OCI-LY3 (cell line): ENCODE data around the gene PPP1R15B.

ENCODE experiments used
- H2AFZ ChIP-seq: fragments of 200-600, 300-600 bp; shearing (Covaris generic); 2 replicates; pipeline ENCODE4 v1.6.0; 2014; ENCODE audit warnings: antibody characterized with exemption, low read depth, low read length
- H3K27ac ChIP-seq: fragments of 200-600, 300-600 bp; sonication (generic); 2 replicates; pipeline ENCODE4 v1.5.1; 2014; ENCODE audit warnings: mild to moderate bottlenecking, low read length, moderate library complexity, mixed read lengths
- H3K27me3 ChIP-seq: fragments of 200-600, 300-600 bp; sonication (generic); 2 replicates; pipeline ENCODE4 v1.6.1; 2014; ENCODE audit warnings: low read depth, low read length, mixed read lengths
- H3K36me3 ChIP-seq: fragments of 200-600, 300-600 bp; sonication (generic); replicated peaks from 2 replicates; pipeline ENCODE3; 2014; ENCODE audit warnings: low read depth, low read length, mixed read lengths
- H3K4me1 ChIP-seq: fragments of 300-600, 200-600 bp; sonication (generic); 2 replicates; pipeline ENCODE4 v1.6.1; 2014; ENCODE audit warnings: low read length, mixed read lengths
- H3K4me2 ChIP-seq: fragments of 200-600, 300-600 bp; sonication (generic); 2 replicates; pipeline ENCODE4 v1.6.1; 2014; ENCODE audit warnings: low read length, mixed read lengths
- H3K4me3 ChIP-seq: fragments of 300-600, 200-600 bp; sonication (generic); 2 replicates; pipeline ENCODE4 v1.5.1; 2014; ENCODE audit warnings: antibody characterized with exemption, mild to moderate bottlenecking, low read length, moderate library complexity
- H3K79me2 ChIP-seq: fragments of 300-600, 200-600 bp; shearing (Covaris generic); 2 replicates; pipeline ENCODE4 v1.6.1; 2014; ENCODE audit warnings: mild to moderate bottlenecking, low read length, mixed read lengths
- H3K9ac ChIP-seq: fragments of 300-600, 200-600 bp; shearing (Covaris generic); 2 replicates; pipeline ENCODE4 v1.6.0; 2014; ENCODE audit warnings: mild to moderate bottlenecking, low read length, moderate library complexity
- H3K9me3 ChIP-seq: fragments of 200-600, 300-600 bp; shearing (Covaris generic); 2 replicates; pipeline ENCODE4 v1.6.1; 2014; ENCODE audit warnings: low read length, mixed read lengths; ENCODE audit not compliant: insufficient read depth
- H4K20me1 ChIP-seq: fragments of 200-600, 300-600 bp; sonication (generic); 2 replicates; pipeline ENCODE4 v1.6.1; 2016; ENCODE audit warnings: low read length, mixed read lengths; ENCODE audit not compliant: insufficient read depth
- EZH2phosphoT487 ChIP-seq: fragments of 200-600 bp; shearing (Covaris generic); IDR thresholded peaks from 2 replicates; pipeline ENCODE4 v1.6.1; 2018; ENCODE audit warnings: antibody characterized with exemption, mixed run types, low read depth
- TF ChIP-seq, protein P1 (sequence below): fragments of 200-600, 300-600 bp; sonication (generic); IDR thresholded peaks from 2 replicates; pipeline ENCODE4 v1.5.1; 2014; ENCODE audit warnings: antibody characterized with exemption, low read length, low read depth

PPP1R15B gene

GRCh38 chr1:204438628-204439027, 27.0 kb upstream of the PPP1R15B start:
- Histone ChIP-seq H3K4me2 (no peak overlapping the region), H3K27me3 (no peaks in the 10 kb centered on the region), H2AFZ (no peak overlapping the region), H3K27ac (no peak overlapping the region), H3K36me3 (peaks cover 42% of the 10 kb centered on the region), H4K20me1 (no peaks in the 10 kb centered on the region), H3K4me3 (no peak overlapping the region), H3K79me2 (no peaks in the 10 kb centered on the region), H3K9me3 (no peaks in the 10 kb centered on the region), H3K4me1 (no peaks in the 10 kb centered on the region), H3K9ac (no peak overlapping the region)
- TF ChIP-seq, protein P1, sequence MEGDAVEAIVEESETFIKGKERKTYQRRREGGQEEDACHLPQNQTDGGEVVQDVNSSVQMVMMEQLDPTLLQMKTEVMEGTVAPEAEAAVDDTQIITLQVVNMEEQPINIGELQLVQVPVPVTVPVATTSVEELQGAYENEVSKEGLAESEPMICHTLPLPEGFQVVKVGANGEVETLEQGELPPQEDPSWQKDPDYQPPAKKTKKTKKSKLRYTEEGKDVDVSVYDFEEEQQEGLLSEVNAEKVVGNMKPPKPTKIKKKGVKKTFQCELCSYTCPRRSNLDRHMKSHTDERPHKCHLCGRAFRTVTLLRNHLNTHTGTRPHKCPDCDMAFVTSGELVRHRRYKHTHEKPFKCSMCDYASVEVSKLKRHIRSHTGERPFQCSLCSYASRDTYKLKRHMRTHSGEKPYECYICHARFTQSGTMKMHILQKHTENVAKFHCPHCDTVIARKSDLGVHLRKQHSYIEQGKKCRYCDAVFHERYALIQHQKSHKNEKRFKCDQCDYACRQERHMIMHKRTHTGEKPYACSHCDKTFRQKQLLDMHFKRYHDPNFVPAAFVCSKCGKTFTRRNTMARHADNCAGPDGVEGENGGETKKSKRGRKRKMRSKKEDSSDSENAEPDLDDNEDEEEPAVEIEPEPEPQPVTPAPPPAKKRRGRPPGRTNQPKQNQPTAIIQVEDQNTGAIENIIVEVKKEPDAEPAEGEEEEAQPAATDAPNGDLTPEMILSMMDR, result no peak
- TF ChIP-seq EZH2phosphoT487, result no peak

GRCh38 chr1:204437796-204438570, 26.4 kb upstream of the PPP1R15B start:
- H2AFZ ChIP-seq, result no peak overlapping the region
- H3K27me3 ChIP-seq, result no peaks in the 10 kb centered on the region
- H3K27ac ChIP-seq, result no peak overlapping the region
- H3K36me3 ChIP-seq, result peaks cover 42% of the 10 kb centered on the region
- no peak overlapping the region for H3K4me2 ChIP-seq
- H3K4me1 ChIP-seq, result no peaks in the 10 kb centered on the region
- no peak overlapping the region for H3K4me3 ChIP-seq
- no peaks in the 10 kb centered on the region for H3K79me2 ChIP-seq
- no peak overlapping the region for H3K9ac ChIP-seq
- H3K9me3 ChIP-seq, result no peaks in the 10 kb centered on the region
- TF ChIP-seq EZH2phosphoT487, result no peak
- TF ChIP-seq, protein P1, result no peak
- H4K20me1 ChIP-seq, result no peaks in the 10 kb centered on the region

DNA sequence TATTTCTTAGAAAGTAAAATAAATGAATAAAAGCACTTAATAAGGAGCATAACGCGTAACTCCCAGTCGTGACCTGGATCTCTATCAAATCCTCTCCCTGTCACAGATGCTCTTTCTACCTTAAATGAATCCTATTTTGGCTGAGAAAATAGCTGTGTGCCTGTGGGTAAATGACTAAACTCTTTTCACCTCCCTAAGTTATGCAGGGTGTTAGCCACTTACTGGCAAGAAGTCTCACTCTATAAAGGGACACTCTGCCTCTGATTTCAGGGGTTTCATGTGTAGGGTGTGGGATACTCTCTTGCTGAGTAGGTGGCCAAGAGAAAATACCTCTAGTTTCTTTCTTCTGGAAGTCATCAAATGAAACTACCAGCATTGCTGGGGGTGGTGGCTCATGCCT, 24.3 kb upstream of the PPP1R15B start:
- no peaks in the 10 kb centered on the region for H4K20me1 ChIP-seq
- H3K4me2 ChIP-seq, result no peak overlapping the region
- no peak overlapping the region for H2AFZ ChIP-seq
- TF ChIP-seq, protein P1, result no peak
- TF ChIP-seq EZH2phosphoT487, result no peak
- no peak overlapping the region for H3K4me3 ChIP-seq
- H3K79me2 ChIP-seq, result no peaks in the 10 kb centered on the region
- H3K9ac ChIP-seq, result no peak overlapping the region
- H3K9me3 ChIP-seq, result no peaks in the 10 kb centered on the region
- peaks cover 37% of the 10 kb centered on the region for H3K36me3 ChIP-seq
- H3K27ac ChIP-seq, result no peak overlapping the region
- no peaks in the 10 kb centered on the region for H3K27me3 ChIP-seq
- no peaks in the 10 kb centered on the region for H3K4me1 ChIP-seq

DNA sequence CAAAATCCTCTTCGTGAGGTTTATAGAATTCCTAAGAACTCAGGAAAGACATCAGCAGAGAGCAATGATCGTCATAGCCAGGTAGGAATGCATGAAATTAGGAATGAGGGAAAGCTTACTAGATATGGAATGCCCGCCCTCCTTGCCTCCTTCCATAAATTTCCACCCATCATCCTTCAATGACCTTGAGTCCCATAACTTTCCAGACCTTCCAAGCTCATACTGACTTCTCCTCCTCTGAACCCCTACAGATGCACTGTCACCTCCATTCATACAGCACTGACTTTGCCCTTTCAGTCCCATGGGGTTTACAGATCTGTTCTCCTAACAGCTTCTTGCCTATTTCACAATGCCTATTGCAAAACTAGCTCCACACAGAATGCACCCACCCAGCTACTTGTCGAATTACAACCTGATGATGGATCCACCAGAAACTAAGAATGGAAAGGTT, 23.8 kb upstream of the PPP1R15B start:
- Histone ChIP-seq H3K4me3 (no peak overlapping the region), H3K9me3 (no peaks in the 10 kb centered on the region), H3K27ac (no peak overlapping the region), H4K20me1 (no peaks in the 10 kb centered on the region), H2AFZ (no peak overlapping the region), H3K27me3 (no peaks in the 10 kb centered on the region), H3K9ac (no peak overlapping the region), H3K36me3 (peaks cover 37% of the 10 kb centered on the region), H3K4me1 (no peaks in the 10 kb centered on the region), H3K4me2 (no peak overlapping the region), H3K79me2 (no peaks in the 10 kb centered on the region)
- no peak for TF ChIP-seq EZH2phosphoT487
- TF ChIP-seq, protein P1, result no peak
